Fibroblast of lung (primary cell): ENCODE data around the gene SOX12. TPM values are rescaled to one million over a fixed set of nuclear protein-coding genes. Genes with fewer than 3 reads are reported as not detected.

Source experiments
- DNase-seq, 2 donors: peaks; one replicate each; pipeline versions ENCODE4 v3.0.0 to v3.0.0-alpha.2; 2010; ENCODE audit warnings: low read depth in 2 of 2
- H2AFZ ChIP-seq: 2 replicates; pipeline ENCODE4 v1.5.1; 2012; ENCODE audit warnings: low read length, control low read depth, inconsistent platforms
- H3K27ac ChIP-seq: 2 replicates; pipeline ENCODE4 v1.5.1; 2011; ENCODE audit warnings: low read length, control low read depth; ENCODE audit not compliant: insufficient read depth
- H3K27me3 ChIP-seq: 2 replicates; pipeline ENCODE4 v1.5.1; 2011; ENCODE audit warnings: mild to moderate bottlenecking, low read length; ENCODE audit not compliant: control insufficient read depth, insufficient read depth
- H3K36me3 ChIP-seq: 2 replicates; pipeline ENCODE4 v1.5.1; 2011; ENCODE audit warnings: low read length; ENCODE audit not compliant: control insufficient read depth, insufficient read depth
- H3K4me1 ChIP-seq: 2 replicates; pipeline ENCODE4 v1.5.1; 2011; ENCODE audit warnings: low read length; ENCODE audit not compliant: control insufficient read depth, insufficient read depth; ENCODE audit errors: extremely low read depth
- H3K4me2 ChIP-seq: 2 replicates; pipeline ENCODE4 v1.5.1; 2011; ENCODE audit warnings: low read length, control low read depth; ENCODE audit not compliant: insufficient read depth; ENCODE audit errors: extremely low read depth
- H3K4me3 ChIP-seq, 4 experiments: fragments of 200-600 bp in 1 of 4; sonication (generic) in 1 of 4; replicated peaks in 1 of 4; 2 replicates each; pipeline ENCODE4 v1.5.1; 2011 to 2016; ENCODE audit warnings: low read length in 4 of 4, low read depth in 3 of 4, mild to moderate bottlenecking in 3 of 4, control low read depth in 2 of 4, inconsistent platforms in 1 of 4, mixed read lengths in 1 of 4; ENCODE audit not compliant: insufficient read depth in 1 of 4; ENCODE audit errors: control extremely low read depth in 1 of 4
- H3K79me2 ChIP-seq: 2 replicates; pipeline ENCODE4 v1.5.1; 2012; ENCODE audit warnings: mild to moderate bottlenecking, low read length, inconsistent platforms; ENCODE audit not compliant: control insufficient read depth, insufficient read depth
- H3K9ac ChIP-seq: 2 replicates; pipeline ENCODE4 v1.5.1; 2011; ENCODE audit warnings: mild to moderate bottlenecking, low read length, control low read depth; ENCODE audit not compliant: insufficient read depth
- H3K9me3 ChIP-seq: 2 replicates; pipeline ENCODE4 v1.5.1; 2012; ENCODE audit warnings: low read depth, low read length; ENCODE audit not compliant: control insufficient read depth, insufficient read depth
- H4K20me1 ChIP-seq: 2 replicates; pipeline ENCODE4 v1.5.1; 2011; ENCODE audit warnings: low read length; ENCODE audit not compliant: control insufficient read depth, insufficient read depth; ENCODE audit errors: extremely low read depth
- EZH2 ChIP-seq: IDR thresholded peaks from 2 replicates; pipeline ENCODE4 v1.5.1; 2012; ENCODE audit warnings: low read length, control low read depth, mild to moderate bottlenecking; ENCODE audit errors: missing control alignments
- polyA plus RNA-seq, 2 donors: library from polyadenylated mRNA; depleted of rRNA in 1 of 2; stranded (reverse) in 1 of 2; unstranded in 1 of 2; fragments of >200 nt; gene quantifications; 2 replicates each; pipeline ENCODE4 v1.2.1, GENCODE V29; 2011 to 2012; ENCODE audit warnings: missing spikeins in 1 of 2
- total RNA-seq: library from RNA; depleted of rRNA; stranded (reverse); fragments of >200 nt; gene quantifications from 2 replicates; pipeline ENCODE4 v1.2.1, GENCODE V29; 2014
- TF ChIP-seq, protein P1 (sequence below), 2 donors: IDR thresholded peaks in 1 of 2; conservative IDR thresholded peaks in 1 of 2; 1 replicate in 1 of 2; 2 replicates in 1 of 2; pipeline ENCODE4 v1.5.1; 2011 to 2012; ENCODE audit warnings: low read length in 2 of 2, control low read depth in 1 of 2, inconsistent platforms in 1 of 2, low read depth in 1 of 2, mild to moderate bottlenecking in 1 of 2

The SOX12 gene
- total and polyA plus RNA-seq, 2 donors (not counting 1 experiment from before 2014, with no cell fraction given) = 4.0 to 7.3 TPM

DNA sequence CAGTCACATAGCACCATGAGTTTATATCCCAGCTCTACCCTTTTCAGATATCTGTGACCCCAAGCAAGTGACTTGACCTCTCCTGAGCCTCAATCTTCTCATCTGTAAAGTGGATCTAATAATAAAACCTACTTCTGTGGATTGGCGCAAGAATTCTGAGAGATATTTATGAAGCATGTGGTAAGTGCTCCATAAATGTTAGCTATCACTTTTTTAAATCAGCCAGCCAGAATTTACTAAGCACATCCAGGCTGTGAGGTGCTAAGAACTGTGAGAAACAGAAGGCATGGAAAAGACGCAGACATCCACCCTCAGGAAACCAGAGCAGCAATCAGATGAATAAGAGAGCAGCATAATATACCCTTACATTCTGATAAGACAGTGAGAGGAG is 35.7 kb upstream of the SOX12 start:
- Histone ChIP-seq H3K4me3 (peak overlapping the region; percentile 88 to 99 (median 96)), H3K4me2 (peak overlapping the region; percentile 80), H3K36me3 (no peaks in the 10 kb centered on the region), H3K9me3 (no peaks in the 10 kb centered on the region), H3K79me2 (no peaks in the 10 kb centered on the region), H2AFZ (peak overlapping the region; percentile 100), H3K4me1 (peaks cover 13% of the 10 kb centered on the region), H3K27me3 (no peaks in the 10 kb centered on the region), H3K27ac (peak overlapping the region; percentile 85), H4K20me1 (no peaks in the 10 kb centered on the region), H3K9ac (peak overlapping the region; percentile 74)
- no peak for TF ChIP-seq EZH2
- TF ChIP-seq, protein P1, sequence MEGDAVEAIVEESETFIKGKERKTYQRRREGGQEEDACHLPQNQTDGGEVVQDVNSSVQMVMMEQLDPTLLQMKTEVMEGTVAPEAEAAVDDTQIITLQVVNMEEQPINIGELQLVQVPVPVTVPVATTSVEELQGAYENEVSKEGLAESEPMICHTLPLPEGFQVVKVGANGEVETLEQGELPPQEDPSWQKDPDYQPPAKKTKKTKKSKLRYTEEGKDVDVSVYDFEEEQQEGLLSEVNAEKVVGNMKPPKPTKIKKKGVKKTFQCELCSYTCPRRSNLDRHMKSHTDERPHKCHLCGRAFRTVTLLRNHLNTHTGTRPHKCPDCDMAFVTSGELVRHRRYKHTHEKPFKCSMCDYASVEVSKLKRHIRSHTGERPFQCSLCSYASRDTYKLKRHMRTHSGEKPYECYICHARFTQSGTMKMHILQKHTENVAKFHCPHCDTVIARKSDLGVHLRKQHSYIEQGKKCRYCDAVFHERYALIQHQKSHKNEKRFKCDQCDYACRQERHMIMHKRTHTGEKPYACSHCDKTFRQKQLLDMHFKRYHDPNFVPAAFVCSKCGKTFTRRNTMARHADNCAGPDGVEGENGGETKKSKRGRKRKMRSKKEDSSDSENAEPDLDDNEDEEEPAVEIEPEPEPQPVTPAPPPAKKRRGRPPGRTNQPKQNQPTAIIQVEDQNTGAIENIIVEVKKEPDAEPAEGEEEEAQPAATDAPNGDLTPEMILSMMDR (conservative IDR thresholded peaks at IDR 0.05 in 1 of 2, IDR thresholded peaks at IDR 0.05 in 1 of 2; ENCODE audit: low read depth in 1 of 2, low read length in 2 of 2) = no peak
- no peak for DNase-seq

DNA sequence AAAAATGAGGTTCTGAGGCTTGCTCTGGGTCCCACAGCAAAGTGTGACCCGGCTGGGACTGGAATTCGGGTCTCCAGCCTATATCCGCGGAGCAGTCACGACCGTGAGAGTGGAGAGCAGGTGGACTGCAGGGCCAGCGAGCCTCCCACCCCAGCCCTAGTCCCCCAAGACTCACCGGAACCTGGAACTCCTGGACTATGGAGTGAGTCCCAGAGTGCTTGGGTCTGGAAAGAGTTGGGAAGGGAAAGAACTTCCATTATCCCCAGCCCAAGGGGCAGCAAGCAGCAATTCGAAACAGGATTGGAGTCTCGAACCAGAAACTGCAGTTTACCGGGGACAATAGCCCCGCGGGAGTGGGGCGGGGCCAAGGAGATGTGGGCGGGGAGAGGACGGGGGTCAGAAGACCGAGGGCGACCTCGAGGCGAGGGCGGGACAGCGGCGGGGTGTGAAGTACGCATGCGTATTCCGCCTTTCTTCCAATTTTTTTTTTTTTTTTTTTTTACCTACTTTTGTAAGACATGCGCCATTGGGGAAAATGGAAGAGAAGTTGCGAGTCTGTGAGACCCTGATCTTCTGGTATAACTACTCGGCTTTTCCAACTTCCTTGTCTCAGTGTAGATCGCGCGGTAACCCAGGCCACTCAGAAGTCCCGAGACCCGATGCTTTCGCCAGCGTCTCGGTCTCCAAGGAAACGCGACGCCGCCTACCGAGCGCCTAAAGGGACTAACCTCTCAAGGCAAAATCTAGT is 35.1 kb upstream of the SOX12 start, which contains the start of gene C20orf96:
C20orf96 (minus strand) TSS at position 667 of the 748 bp plus-strand sequence; CDS start at position 527, 140 bp downstream.
- H3K27me3 ChIP-seq = no peaks in the 10 kb centered on the region
- H3K27ac ChIP-seq = peak within 1 kb of the TSS; percentile 85
- TF ChIP-seq EZH2 = no peak
- TF ChIP-seq, protein P1 (conservative IDR thresholded peaks at IDR 0.05 in 1 of 2, IDR thresholded peaks at IDR 0.05 in 1 of 2; ENCODE audit: low read depth in 1 of 2, low read length in 2 of 2) = peak; percentile 54 to 68
- no peaks in the 10 kb centered on the region for H4K20me1 ChIP-seq
- peaks cover 13% of the 10 kb centered on the region for H3K4me1 ChIP-seq
- peak within 1 kb of the TSS; percentile 88 to 99 (median 96) for H3K4me3 ChIP-seq
- peak within 1 kb of the TSS; percentile 74 for H3K9ac ChIP-seq
- H3K79me2 ChIP-seq = no peaks in the 10 kb centered on the region
- H3K4me2 ChIP-seq = peak within 1 kb of the TSS; percentile 84
- H2AFZ ChIP-seq = peak within 1 kb of the TSS; percentile 100
- peak; percentile 87 to 97 for DNase-seq
- H3K9me3 ChIP-seq = no peaks in the 10 kb centered on the region
- no peaks in the 10 kb centered on the region for H3K36me3 ChIP-seq

DNA sequence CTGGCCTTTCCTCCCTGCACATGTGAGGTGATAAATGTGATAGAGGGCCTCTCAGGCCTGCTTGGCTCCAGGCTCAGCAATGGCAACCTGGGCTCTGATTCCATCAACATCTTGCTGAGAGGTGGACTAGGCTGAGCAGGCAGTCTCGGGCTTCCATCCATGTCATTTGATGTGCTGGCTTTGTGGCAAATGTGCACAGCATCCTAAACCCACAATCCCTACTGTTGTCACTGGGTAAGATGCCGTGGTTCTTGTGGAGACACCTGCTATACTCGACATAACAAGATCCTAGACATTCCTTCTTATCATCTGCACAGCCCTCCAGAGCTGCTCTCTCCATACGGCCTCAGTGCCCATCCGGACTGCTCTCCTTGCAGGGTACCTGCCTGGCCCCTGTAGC is 30.8 kb upstream of the SOX12 start:
- Histone ChIP-seq H3K4me2 (no peak overlapping the region), H3K9me3 (no peaks in the 10 kb centered on the region), H3K4me3 (no peak overlapping the region), H2AFZ (no peak overlapping the region), H3K27ac (no peak overlapping the region), H3K4me1 (peaks cover 10% of the 10 kb centered on the region), H4K20me1 (no peaks in the 10 kb centered on the region), H3K27me3 (no peaks in the 10 kb centered on the region), H3K9ac (no peak overlapping the region), H3K79me2 (peaks cover 23% of the 10 kb centered on the region), H3K36me3 (no peaks in the 10 kb centered on the region)
- no peak for DNase-seq
- TF ChIP-seq EZH2 = no peak
- TF ChIP-seq, protein P1 (conservative IDR thresholded peaks at IDR 0.05 in 1 of 2, IDR thresholded peaks at IDR 0.05 in 1 of 2; ENCODE audit: low read depth in 1 of 2, low read length in 2 of 2) = no peak
